HepG2 (cell line): ENCODE results near the gene NOL4L. TPM values are rescaled to one million over a fixed set of nuclear protein-coding genes. Genes with fewer than 3 reads are reported as not detected.
A peak's percentile ranks its signal among the peaks of the same experiment; 100 is the strongest.

Experiments
- ATAC-seq: fragments of 200-7000 bp; cut with Tn5 transposase; 3 replicates; pipeline ENCODE4 v1.9.1; 2020; ENCODE audit warnings: mild to moderate bottlenecking, moderate library complexity
- BruUV-seq: library from RNA; stranded (reverse); fragments of 400-500 nt; replicated peaks from 2 replicates; lab custom pipeline; 2021; lab: Mats Ljungman, UMichigan
- CTCF ChIA-PET: fragments of 300-600 bp; formaldehyde crosslinking; extraction: SDS; loops from one replicate; lab custom pipeline; 2021; ENCODE audit warnings: low total read pairs, inconsistent platforms, low intra/inter-chr PET ratio; lab: Yijun Ruan, JAX
- POLR2A ChIA-PET: fragments of 350-600 bp; sonication (Branson Sonifier 250); formaldehyde crosslinking; loops from one replicate; lab custom pipeline; 2020; ENCODE audit warnings: antibody characterized with exemption, inconsistent platforms; lab: Yijun Ruan, JAX
- DNase-seq: peaks from one replicate; pipeline ENCODE4 v3.0.0-alpha.2; 2015; ENCODE audit warnings: low spot score
- FAIRE-seq: peaks from 3 replicates; lab custom pipeline; 2011; peaks lifted over from hg19 to GRCh38; lab: Jason Lieb, UNC
- H2AFZ ChIP-seq: one replicate; pipeline ENCODE4 v1.6.1; 2011; ENCODE audit warnings: low read length, inconsistent platforms
- H3K27ac ChIP-seq: fragments of 300-600 bp; 3 replicates; pipeline ENCODE4 v1.8.0; 2011; ENCODE audit warnings: mixed run types, mild to moderate bottlenecking, mixed read lengths, low read length, inconsistent platforms; ENCODE audit not compliant: insufficient read depth; ENCODE audit errors: extremely low read length
- H3K27me3 ChIP-seq, 2 experiments: fragments of 200-600 bp in 1 of 2; 2 replicates in 1 of 2; 3 replicates in 1 of 2; pipeline versions ENCODE4 v1.6.0 to v1.8.0; 2011; ENCODE audit warnings: low read length in 2 of 2, mild to moderate bottlenecking in 2 of 2, moderate library complexity in 2 of 2, inconsistent platforms in 1 of 2; ENCODE audit not compliant: insufficient read depth in 2 of 2, control insufficient read depth in 1 of 2
- H3K36me3 ChIP-seq, 2 experiments: fragments of 200-600 bp in 1 of 2; replicated peaks in 1 of 2; 2 replicates in 1 of 2; 3 replicates in 1 of 2; pipeline versions ENCODE4 v1.5.1 to v1.8.0; 2011; ENCODE audit warnings: low read length in 2 of 2, inconsistent platforms in 1 of 2; ENCODE audit not compliant: insufficient read depth in 2 of 2, control insufficient read depth in 1 of 2
- H3K4me1 ChIP-seq: 2 replicates; pipeline ENCODE4 v1.5.1; 2012; ENCODE audit warnings: low read length, inconsistent platforms; ENCODE audit not compliant: insufficient read depth
- H3K4me2 ChIP-seq: 2 replicates; pipeline ENCODE4 v1.6.0; 2011; ENCODE audit warnings: low read depth, low read length, inconsistent platforms
- H3K4me3 ChIP-seq, 3 experiments: fragments of 200-600 bp in 1 of 3; sonication (generic), shearing (Covaris generic) in 1 of 3; replicated peaks in 1 of 3; 2 replicates each; pipeline ENCODE4 v1.5.1; 2011 to 2016; ENCODE audit warnings: low read length in 3 of 3, inconsistent platforms in 2 of 3, low read depth in 2 of 3, mild to moderate bottlenecking in 2 of 3, control low read depth in 1 of 3, mixed read lengths in 1 of 3; ENCODE audit not compliant: insufficient read depth in 1 of 3
- H3K79me2 ChIP-seq: one replicate; pipeline ENCODE4 v1.6.1; 2011; ENCODE audit warnings: low read length, inconsistent platforms; ENCODE audit not compliant: insufficient read depth
- H3K9ac ChIP-seq: 2 replicates; pipeline ENCODE4 v1.6.0; 2011; ENCODE audit warnings: mild to moderate bottlenecking, low read depth, low read length, inconsistent platforms; ENCODE audit not compliant: insufficient read depth
- H3K9me3 ChIP-seq: 2 replicates; pipeline ENCODE4 v1.5.1; 2012; ENCODE audit warnings: mild to moderate bottlenecking, low read length
- H4K20me1 ChIP-seq: 2 replicates; pipeline ENCODE4 v1.6.0; 2011; ENCODE audit warnings: inconsistent platforms, mild to moderate bottlenecking, low read length, moderate library complexity; ENCODE audit not compliant: insufficient read depth
- BATF2 ChIP-seq: sonication (generic); formaldehyde crosslinking; IDR thresholded peaks from 2 replicates; pipeline ENCODE4 v1.8.0; 2022; ENCODE audit warnings: mild to moderate bottlenecking, missing genetic modification reagents, moderate library complexity
- EZH2 ChIP-seq: conservative IDR thresholded peaks from 2 replicates; pipeline ENCODE4 v1.6.1; 2012; ENCODE audit warnings: mild to moderate bottlenecking, low read depth, low read length, moderate library complexity
- HES4 ChIP-seq: sonication (generic); formaldehyde crosslinking; IDR thresholded peaks from 2 replicates; pipeline ENCODE4 v1.9.0; 2021; ENCODE audit warnings: mild to moderate bottlenecking, missing genetic modification reagents, borderline replicate concordance
- KDM5B ChIP-seq: sonication (generic); formaldehyde crosslinking; IDR thresholded peaks from 2 replicates; pipeline ENCODE4 v1.4.0; 2020; ENCODE audit warnings: missing genetic modification reagents, mild to moderate bottlenecking, borderline replicate concordance
- NR2F2 ChIP-seq: IDR thresholded peaks from 2 replicates; pipeline ENCODE4 v1.6.1; 2012; ENCODE audit warnings: low read depth, inconsistent platforms, borderline replicate concordance
- PITX1 ChIP-seq: sonication (generic); formaldehyde crosslinking; IDR thresholded peaks from 2 replicates; pipeline ENCODE4 v1.5.1; 2020; ENCODE audit warnings: mild to moderate bottlenecking, missing genetic modification reagents
- RXRA ChIP-seq: sonication (generic); formaldehyde crosslinking; IDR thresholded peaks from 2 replicates; pipeline ENCODE4 v1.5.1; 2020; ENCODE audit warnings: missing genetic modification reagents
- ZMYM3 ChIP-seq: sonication (generic); formaldehyde crosslinking; IDR thresholded peaks from 2 replicates; pipeline ENCODE4 v1.5.1; 2020; ENCODE audit warnings: mild to moderate bottlenecking, missing genetic modification reagents
- ZNF224 ChIP-seq: sonication (generic); formaldehyde crosslinking; IDR thresholded peaks from 2 replicates; pipeline ENCODE4 v1.5.0; 2020; ENCODE audit warnings: mild to moderate bottlenecking, missing genetic modification reagents
- ZNF263 ChIP-seq: sonication (generic); formaldehyde crosslinking; IDR thresholded peaks from 2 replicates; pipeline ENCODE4 v1.4.0; 2020; ENCODE audit warnings: missing genetic modification reagents
- ZNF598 ChIP-seq: sonication (generic); formaldehyde crosslinking; IDR thresholded peaks from 2 replicates; pipeline ENCODE4 v1.5.1; 2020; ENCODE audit warnings: mild to moderate bottlenecking, missing genetic modification reagents, borderline replicate concordance
- ZNF687 ChIP-seq: sonication (generic); formaldehyde crosslinking; IDR thresholded peaks from 2 replicates; pipeline ENCODE4 v1.5.1; 2020; ENCODE audit warnings: mild to moderate bottlenecking, missing genetic modification reagents, moderate library complexity
- ZNF761 ChIP-seq: sonication (generic); formaldehyde crosslinking; conservative IDR thresholded peaks from 2 replicates; pipeline ENCODE4 v1.4.0; 2020; ENCODE audit warnings: mild to moderate bottlenecking, missing genetic modification reagents
- ZNF768 ChIP-seq: sonication (generic); formaldehyde crosslinking; IDR thresholded peaks from 2 replicates; pipeline ENCODE4 v1.4.0; 2020; ENCODE audit warnings: missing genetic modification reagents
- WGBS: methylation state at CpG from one replicate; pipeline ENCODE4 v1.1.6; 2017; ENCODE audit warnings: low lambda C conversion rate; 5-methylcytosine and 5-hydroxymethylcytosine counted together
- in situ Hi-C: cut with HindIII; loops from 2 replicates; pipeline ENCODE4 v1.10.0; 2017; ENCODE audit warnings: low pct_unique_long_range_greater_than_20kb; ENCODE audit not compliant: extremely low pct_ligation_motif_present
- intact Hi-C: fragments of 100-400 bp; cut with micrococcal nuclease; formaldehyde crosslinking; loops from one replicate; pipeline ENCODE4 v1.10.0; 2022; ENCODE audit not compliant: unreplicated experiment
- polyA plus RNA-seq, 8 experiments: library from polyadenylated mRNA; depleted of rRNA in 3 of 8; stranded (reverse) in 7 of 8; unstranded in 1 of 8; fragments of >200 nt; fragmentation: Illumina TruSeq in 4 of 8; extraction: Trizol in 4 of 8; gene quantifications; 2 replicates each; pipeline versions ENCODE4 v1.2.1 to v1.2.3, GENCODE V29; 2011 to 2016; ENCODE audit warnings: low read depth in 4 of 8, missing spikeins in 1 of 8, mixed read lengths in 1 of 8; ENCODE audit not compliant: insufficient read depth in 1 of 8
- total RNA-seq, 5 experiments: library from RNA; depleted of rRNA; stranded (reverse); fragments of >200 nt; fragmentation: Illumina TruSeq; extraction: Trizol; gene quantifications; 2 replicates each; pipeline ENCODE4 v1.2.3, GENCODE V29; 2016; ENCODE audit warnings: low read depth in 1 of 5

NOL4L gene
- total and polyA plus RNA-seq, 2 of the 13 experiments (the other 11 are each of a cell fraction or from before 2014, with no cell fraction given): 16.6 to 35.4 TPM

DNA sequence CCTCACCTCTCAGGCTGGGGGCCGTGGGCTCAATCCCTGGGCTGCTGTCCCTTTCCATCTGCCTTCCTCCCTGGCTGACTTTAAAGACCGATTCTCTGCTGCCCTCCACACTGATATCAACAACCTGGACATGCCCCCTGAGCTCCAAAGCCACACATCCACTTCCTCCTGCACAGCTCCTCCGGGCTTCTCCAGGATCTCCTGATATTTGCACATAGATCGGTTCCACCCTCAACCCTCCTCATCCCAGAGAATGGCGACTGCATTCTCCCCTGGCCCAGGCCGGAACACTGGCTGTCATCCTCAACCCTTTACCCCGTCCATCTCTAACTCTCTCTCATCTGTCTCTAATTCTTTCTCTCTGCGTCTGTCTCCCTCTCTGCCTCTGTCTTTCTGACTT lies 21.0 kb upstream of the NOL4L start:
- BruUV-seq: no TSS peak
- H3K27me3 ChIP-seq: peaks cover 41 to 95% of the 10 kb centered on the region in 2 experiments
- ChIA-PET CTCF (no interaction called here), POLR2A (interaction anchor here (1.2 kb wide), 1 partner anchor 41 kb away, joined by 4 read pairs; no protein-coding TSS in a partner anchor)
- TF ChIP-seq ZNF761 (CRISPR knock-in tag): no peak
- TF ChIP-seq HES4: 0 out of 2 replicates have a peak, but pooled peaks have one; percentile 32
- TF ChIP-seq BATF2 (CRISPR knock-in tag): 0 out of 2 replicates have a peak, but pooled peaks have one; percentile 24
- H2AFZ ChIP-seq: no peak overlapping the region
- no peak overlapping the region for H3K4me3 ChIP-seq
- no peaks in the 10 kb centered on the region for H3K36me3 ChIP-seq
- H3K9me3 ChIP-seq: no peaks in the 10 kb centered on the region
- H4K20me1 ChIP-seq: no peaks in the 10 kb centered on the region
- 18% methylated on average over 8 of the region's 8 CpGs for WGBS
- no peak for ATAC-seq
- FAIRE-seq: no peak
- intact Hi-C loops: no loop called here
- H3K79me2 ChIP-seq: no peaks in the 10 kb centered on the region
- no peak for DNase-seq
- H3K27ac ChIP-seq: no peak overlapping the region
- H3K9ac ChIP-seq: no peak overlapping the region
- H3K4me2 ChIP-seq: no peak overlapping the region
- in situ Hi-C loops: no loop called here
- peaks cover 57% of the 10 kb centered on the region for H3K4me1 ChIP-seq

DNA sequence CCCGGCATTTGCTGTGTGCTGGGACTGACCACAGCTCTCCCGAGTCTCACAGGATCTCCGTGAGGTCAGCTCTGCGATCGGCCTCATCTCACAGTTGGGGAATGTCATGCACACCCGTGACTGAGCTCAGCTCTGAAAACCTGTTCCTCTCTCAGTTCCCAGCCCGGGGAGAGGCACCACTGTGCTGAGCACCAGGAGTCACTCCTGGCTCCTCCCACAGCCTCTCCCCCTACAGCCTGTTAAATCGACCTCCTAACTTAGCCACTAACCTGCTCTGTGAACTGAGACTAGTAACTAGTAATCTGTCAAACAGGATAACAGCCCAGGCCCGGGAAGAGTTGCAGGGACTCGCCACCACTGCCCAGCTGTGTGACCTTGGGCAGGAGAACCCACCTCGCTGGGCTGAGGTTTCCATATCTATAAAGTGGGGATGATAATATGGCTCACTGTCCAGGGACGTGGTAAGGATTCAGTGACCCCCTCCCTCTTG lies 20.1 kb upstream of the NOL4L start:
- CTCF ChIA-PET: no interaction called here
- H3K27me3 ChIP-seq: peaks cover 39 to 91% of the 10 kb centered on the region in 2 experiments
- H2AFZ ChIP-seq: no peak overlapping the region
- no peak overlapping the region; a peak in 1 of 6 replicates for H3K4me3 ChIP-seq
- H4K20me1 ChIP-seq: no peaks in the 10 kb centered on the region
- no peaks in the 10 kb centered on the region for H3K79me2 ChIP-seq
- peaks cover 50% of the 10 kb centered on the region for H3K4me1 ChIP-seq
- DNase-seq (no peak), ATAC-seq (peak; percentile 8; the same call in 2 of the 3 replicates), FAIRE-seq (no peak)
- intact Hi-C loops: no loop called here
- peak overlapping the region; percentile 36; the same call in 1 of the 2 replicates for H3K4me2 ChIP-seq
- in situ Hi-C loops: no loop called here
- no peaks in the 10 kb centered on the region for H3K9me3 ChIP-seq
- no peaks in the 10 kb centered on the region for H3K36me3 ChIP-seq
- TF ChIP-seq EZH2: 0 out of 2 replicates have a peak, but pooled peaks have one; percentile 51
- TF ChIP-seq PITX1 (CRISPR knock-in tag): no peak
- TF ChIP-seq ZMYM3: peak; percentile 77
- no peak for TF ChIP-seq RXRA (CRISPR knock-in tag)
- TF ChIP-seq NR2F2: no peak
- TF ChIP-seq ZNF768 (CRISPR knock-in tag): peak; percentile 97
- TF ChIP-seq ZNF598: peak; percentile 32; the same call in 1 of the 2 replicates
- peak; percentile 81; the same call in 1 of the 2 replicates for TF ChIP-seq ZNF263 (CRISPR knock-in tag)
- peak; percentile 12; the same call in 1 of the 2 replicates for TF ChIP-seq KDM5B (CRISPR knock-in tag)
- no peak for TF ChIP-seq ZNF224 (CRISPR knock-in tag)
- peak; percentile 20; the same call in 1 of the 2 replicates for TF ChIP-seq ZNF687
- no peak overlapping the region for H3K27ac ChIP-seq
- POLR2A ChIA-PET: interaction anchor here (0.8 to 1.2 kb wide), 2 partner anchors 40 to 64 kb away, joined by 3 to 4 read pairs; no protein-coding TSS in a partner anchor
- 7% methylated on average over 12 of the region's 12 CpGs for WGBS
- no TSS peak for BruUV-seq
- H3K9ac ChIP-seq: no peak overlapping the region
